Amniotic stem cell (primary cell): ENCODE data around the gene TXNL1.
A peak's percentile ranks its signal among the peaks of the same experiment; 100 is the strongest.
"Not testable (repeated sequence)": the region's sequence is repeated elsewhere in the genome, so short reads cannot be mapped to it uniquely, and the experiment has no call there.

Experiments used
- DNase-seq: peaks from one replicate; lab custom pipeline; 2025; lab: John Stamatoyannopoulos, UW

Gene TXNL1

GRCh38 chr18:56638232-56639103 is at the start of gene TXNL1:
Gene TXNL1, minus strand, starts transcription at chr18:56638592. Its CDS starts 152 bp downstream, at chr18:56638440.
- peak; percentile 97 for DNase-seq

- no peak for DNase-seq
Observed at GRCh38 chr18:56684277-56684676, 45.9 kb upstream of the TXNL1 start.

- no peak for DNase-seq
Observed at GRCh38 chr18:56678836-56679565, 40.6 kb upstream of the TXNL1 start.

- no peak for DNase-seq
Observed at GRCh38 chr18:56676639-56677038, 38.2 kb upstream of the TXNL1 start.

- DNase-seq, result no peak
Observed at GRCh38 chr18:56672981-56673380, 34.6 kb upstream of the TXNL1 start.

- DNase-seq, result no peak
Observed at GRCh38 chr18:56672391-56672790, 34.0 kb upstream of the TXNL1 start.

GRCh38 chr18:56662902-56663301 is 24.5 kb upstream of the TXNL1 start:
- DNase-seq, result no peak

- no peak for DNase-seq
Observed at GRCh38 chr18:56662502-56662901, 24.1 kb upstream of the TXNL1 start.

GRCh38 chr18:56662063-56662408 is 23.6 kb upstream of the TXNL1 start:
- no peak for DNase-seq

- no peak for DNase-seq
Observed at GRCh38 chr18:56661360-56662062, 23.1 kb upstream of the TXNL1 start.

GRCh38 chr18:56660655-56661054 is 22.3 kb upstream of the TXNL1 start:
- no peak for DNase-seq

- no peak for DNase-seq
Observed at GRCh38 chr18:56659111-56659510, 20.7 kb upstream of the TXNL1 start.

GRCh38 chr18:56658261-56658660 is 19.9 kb upstream of the TXNL1 start:
- no peak for DNase-seq

- DNase-seq, result not testable (repeated sequence)
Observed at GRCh38 chr18:56654280-56654679, 15.9 kb upstream of the TXNL1 start.

GRCh38 chr18:56652802-56653201 is 14.4 kb upstream of the TXNL1 start:
- DNase-seq, result no peak

- no peak for DNase-seq
Observed at GRCh38 chr18:56651771-56652092, 13.3 kb upstream of the TXNL1 start.

GRCh38 chr18:56650944-56651770 is 12.8 kb upstream of the TXNL1 start, which contains the start of gene WDR7:
Gene WDR7, plus strand, starts transcription at chr18:56651359. Its CDS starts 21,157 bp downstream, at chr18:56672516.
- peak; percentile 97 for DNase-seq

GRCh38 chr18:56649996-56650395 is 11.6 kb upstream of the TXNL1 start:
- DNase-seq, result no peak

- DNase-seq, result no peak
Observed at GRCh38 chr18:56647951-56648893, 9.8 kb upstream of the TXNL1 start.

- no peak for DNase-seq
Observed at GRCh38 chr18:56647071-56647470, 8.7 kb upstream of the TXNL1 start.
